H1 (cell line): ENCODE data around the gene SRXN1. TPM values are rescaled to one million over a fixed set of nuclear protein-coding genes. Genes with fewer than 3 reads are reported as not detected.

Source experiments
- FOSL1 ChIP-seq: IDR thresholded peaks from 2 replicates; pipeline ENCODE4 v1.6.1; 2011; ENCODE audit warnings: mild to moderate bottlenecking, low read depth, low read length, moderate library complexity; ENCODE audit not compliant: insufficient read depth
- polyA plus RNA-seq, 7 experiments: library from polyadenylated mRNA; depleted of rRNA in 3 of 7; stranded (reverse) in 5 of 7; unstranded in 2 of 7; fragments of >200 nt in 5 of 7; fragments of 200-250 nt in 2 of 7; gene quantifications; 1 replicate in 5 of 7; 2 replicates in 1 of 7; 4 replicates in 1 of 7; pipeline versions ENCODE4 v1.2.1 to v1.2.3, GENCODE V29; 2011 to 2013; ENCODE audit warnings: missing spikeins in 2 of 7, mixed read lengths in 2 of 7
- total RNA-seq: library from RNA; stranded (reverse); fragmentation: NEBNext Ultra II Directional; extraction: Animal tissue kit (Norgen Biotek cat#: 25700); gene quantifications from 2 replicates; pipeline ENCODE4 v1.2.1, GENCODE V29; 2021

The SRXN1 gene
- total and polyA plus RNA-seq, 2 of the 8 experiments (the other 6 are each of a cell fraction or from before 2014, with no cell fraction given), result 12.2 to 15.8 TPM

GRCh38 chr20:658731-659291 is 5.8 kb upstream of the SRXN1 start (continued):
- no peak for TF ChIP-seq FOSL1
